ENCODE results near the gene VASN.

The VASN gene

DNA sequence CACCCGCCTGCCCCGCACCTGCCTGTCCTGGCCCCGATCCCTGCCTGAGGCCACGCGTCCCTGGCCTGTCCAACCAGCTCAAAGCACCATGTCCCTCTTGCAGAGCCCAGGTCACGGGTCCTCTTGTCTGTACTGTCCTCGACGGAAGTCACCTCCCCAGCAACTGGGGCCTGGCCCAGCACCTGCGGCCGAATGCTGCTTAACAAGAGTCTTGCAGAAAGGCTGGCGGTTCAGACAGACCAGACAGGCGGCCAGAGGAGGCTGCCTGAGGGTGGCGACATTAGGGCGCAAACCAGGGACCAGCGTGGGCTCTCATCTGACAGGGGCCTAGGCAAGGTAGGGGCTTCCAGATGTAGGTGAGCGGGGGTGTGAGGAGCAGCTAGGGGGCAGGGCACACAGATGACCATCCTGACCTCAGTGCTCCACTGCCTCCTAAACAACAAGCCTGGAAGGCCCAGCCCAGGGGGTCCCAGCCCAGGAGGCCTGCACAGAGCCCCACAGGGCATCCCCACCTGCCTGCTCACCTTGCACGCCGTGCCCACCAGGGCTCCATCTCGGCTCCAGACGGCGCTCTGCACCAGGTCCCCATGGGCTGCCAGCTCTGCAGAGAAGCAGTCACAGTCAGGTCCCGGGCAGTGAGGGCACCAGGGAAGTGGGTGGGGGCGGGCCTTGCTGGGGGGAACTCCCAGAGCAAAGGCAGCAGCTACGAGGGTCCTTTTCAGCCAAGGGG lies 33.5 kb downstream of the VASN start:
- DNase-seq = no peak

DNA sequence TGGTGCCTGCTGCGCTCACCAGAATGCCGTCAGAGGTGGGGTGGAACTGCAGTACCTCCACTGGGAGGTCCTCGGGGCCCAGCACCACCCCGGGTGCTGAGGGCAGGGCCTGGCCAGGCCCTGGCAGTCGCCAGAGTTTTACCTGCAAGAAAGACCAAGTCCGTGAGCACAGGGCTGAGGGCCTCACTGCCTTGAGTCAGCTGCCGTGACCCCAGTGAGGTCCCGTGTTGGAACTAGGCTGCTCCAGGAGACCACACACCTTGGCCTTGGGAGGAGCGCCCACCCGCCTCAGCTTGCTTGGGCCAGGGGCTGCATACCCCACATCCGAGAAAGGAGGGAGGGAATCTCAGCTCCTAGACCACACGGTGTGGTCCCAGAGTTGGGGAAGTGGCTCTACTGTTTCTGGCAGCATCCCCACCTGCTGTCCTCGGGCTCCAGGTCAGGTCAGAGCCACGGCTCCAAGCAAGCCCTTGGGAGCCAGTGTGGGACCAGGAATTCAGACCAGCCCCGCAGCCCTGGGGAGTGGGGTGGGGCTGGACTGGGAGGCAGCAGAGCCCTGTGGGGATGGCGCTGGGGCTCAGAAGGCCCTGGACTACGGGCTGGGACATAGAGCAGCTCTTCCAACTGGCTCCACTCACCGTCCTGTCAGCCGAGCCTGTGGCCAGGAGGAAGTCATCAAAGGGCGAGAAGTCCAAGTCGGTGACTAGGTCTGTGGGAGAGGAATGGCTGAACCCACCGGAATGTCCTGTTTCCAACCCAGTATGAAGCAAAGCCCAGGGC lies 36.1 kb downstream of the VASN start:
- no peak for DNase-seq

DNA sequence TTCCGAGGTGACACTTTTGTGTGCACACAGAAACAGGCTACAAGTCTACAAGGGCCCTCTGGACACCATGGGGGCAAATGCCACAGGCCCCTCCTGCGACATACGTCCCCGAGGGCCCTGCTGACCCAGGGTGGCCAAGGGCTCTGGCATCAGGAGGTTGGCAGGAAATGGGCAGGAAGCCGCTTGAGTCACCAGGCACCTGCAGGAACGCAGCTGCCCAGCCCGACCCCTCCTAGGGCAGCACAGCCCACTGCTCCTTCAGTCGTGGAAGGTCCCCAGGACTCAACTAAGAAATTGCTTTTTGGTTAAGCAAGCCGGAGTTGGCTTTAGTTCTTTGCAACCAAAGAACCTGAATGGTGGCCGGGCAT lies 36.7 kb downstream of the VASN start:
- DNase-seq = no peak

DNA sequence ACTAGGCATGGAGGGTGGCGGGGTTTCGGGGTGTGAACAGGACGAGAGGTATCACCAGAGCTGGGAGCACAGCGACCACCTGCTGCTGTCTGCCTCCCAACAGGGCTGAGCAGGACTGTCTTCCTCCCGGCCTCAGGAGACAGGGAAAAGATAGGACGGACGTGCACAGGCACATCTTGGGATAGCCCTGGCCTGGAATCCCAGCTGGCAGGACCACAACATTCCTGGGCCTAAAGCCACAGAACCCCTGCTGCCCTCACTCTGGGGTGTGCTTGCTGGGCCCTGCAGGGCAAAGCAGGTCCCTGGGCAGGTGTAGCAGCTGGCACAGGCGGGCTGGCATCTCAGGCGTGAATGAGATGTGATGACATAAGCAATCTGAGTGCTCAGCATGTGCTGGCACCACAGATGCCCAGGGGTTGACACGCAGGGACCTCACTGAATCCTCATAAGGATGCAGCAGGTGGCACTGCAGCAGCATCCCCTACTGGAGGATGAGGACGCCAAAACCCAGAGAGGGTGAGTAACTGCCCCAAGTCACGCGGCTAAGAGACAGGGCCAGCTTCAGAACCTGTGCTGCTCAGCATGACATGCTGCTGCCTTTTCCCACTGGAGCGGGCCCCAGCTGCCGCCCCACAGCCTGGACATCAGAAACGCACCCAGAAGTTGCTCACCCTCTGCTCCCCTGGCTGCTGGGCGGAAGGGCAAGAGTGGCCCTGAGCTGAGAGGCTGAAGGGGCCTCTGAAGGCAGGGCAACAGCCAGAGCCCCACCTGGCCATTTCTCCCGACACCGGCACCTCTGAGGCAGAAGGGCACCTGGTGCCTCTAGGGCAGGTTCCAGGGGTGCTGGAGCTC lies 37.7 kb downstream of the VASN start:
- no peak for DNase-seq

DNA sequence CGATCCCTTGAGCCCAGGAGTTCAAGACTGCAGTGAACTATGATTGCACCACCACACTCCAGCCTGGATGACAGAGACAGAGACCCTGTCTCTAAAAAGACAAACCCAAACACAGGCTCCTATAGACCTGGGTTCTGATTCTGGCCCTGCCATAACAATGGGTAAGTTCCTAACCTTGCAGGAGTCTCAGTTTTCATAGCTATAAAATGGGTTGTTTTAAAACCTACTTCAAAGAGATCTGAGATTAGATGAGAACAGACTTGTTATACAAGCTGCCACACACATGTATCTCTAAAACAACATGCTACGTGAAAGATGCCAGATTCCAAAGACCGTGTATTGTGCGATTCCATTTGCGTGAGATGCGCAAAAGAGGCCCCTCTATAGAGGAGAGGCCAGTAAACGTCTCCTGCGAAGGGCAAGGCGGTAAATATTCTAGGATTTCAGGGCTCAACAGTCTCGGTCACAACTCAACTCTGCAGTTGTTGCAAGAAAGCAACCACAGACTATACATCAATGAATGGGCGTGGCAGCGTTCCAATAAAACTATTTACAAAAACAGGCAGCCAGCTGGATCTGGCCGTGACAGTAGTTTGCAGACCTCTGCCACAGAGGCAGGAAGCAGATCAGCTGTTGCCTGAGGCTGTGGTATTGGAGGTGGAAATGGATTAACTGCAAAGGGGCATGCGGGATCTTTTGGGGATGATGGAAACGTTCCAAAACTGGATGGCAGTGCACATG lies 38.9 kb downstream of the VASN start:
- DNase-seq = no peak

DNA sequence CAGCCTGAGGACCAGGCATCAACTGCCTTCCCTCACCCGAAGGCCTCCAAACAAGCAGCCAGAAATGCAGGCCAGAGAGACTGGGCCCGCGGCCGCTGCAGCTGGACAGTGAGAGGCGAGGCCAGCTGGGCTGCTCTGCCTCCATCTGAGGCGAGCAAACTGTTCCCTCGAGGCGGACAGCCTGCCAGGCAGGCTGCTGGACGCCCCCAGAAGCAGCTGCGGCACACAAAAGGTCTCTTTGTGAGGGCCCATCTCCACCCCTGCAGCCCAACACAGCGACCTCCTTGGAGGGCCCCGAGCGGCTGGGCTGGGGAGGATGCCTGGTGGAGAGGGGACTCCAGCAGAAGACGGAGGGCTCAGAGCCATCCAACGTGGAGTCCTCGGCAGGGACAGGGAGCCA lies 40.0 kb downstream of the VASN start:
- DNase-seq = no peak

DNA sequence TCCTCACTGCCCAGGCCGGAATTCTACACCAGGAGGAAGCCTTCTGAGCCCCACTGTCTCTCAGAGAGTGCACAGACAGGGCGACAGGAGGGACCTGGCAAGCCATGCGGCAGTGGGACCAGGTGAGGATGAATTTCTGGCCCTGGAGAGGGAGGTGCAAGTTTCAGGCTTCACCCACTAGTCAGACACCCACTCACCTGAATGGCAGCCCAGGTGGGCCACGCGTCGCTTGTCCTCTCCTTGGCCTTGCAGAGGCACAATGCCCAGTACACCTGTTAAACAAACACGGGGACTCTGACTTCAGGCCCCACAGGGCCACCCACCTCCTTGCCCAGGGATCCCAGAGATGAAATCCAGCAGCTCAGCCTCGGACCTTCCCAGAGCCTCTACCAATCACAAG lies 40.5 kb downstream of the VASN start:
- DNase-seq = no peak

DNA sequence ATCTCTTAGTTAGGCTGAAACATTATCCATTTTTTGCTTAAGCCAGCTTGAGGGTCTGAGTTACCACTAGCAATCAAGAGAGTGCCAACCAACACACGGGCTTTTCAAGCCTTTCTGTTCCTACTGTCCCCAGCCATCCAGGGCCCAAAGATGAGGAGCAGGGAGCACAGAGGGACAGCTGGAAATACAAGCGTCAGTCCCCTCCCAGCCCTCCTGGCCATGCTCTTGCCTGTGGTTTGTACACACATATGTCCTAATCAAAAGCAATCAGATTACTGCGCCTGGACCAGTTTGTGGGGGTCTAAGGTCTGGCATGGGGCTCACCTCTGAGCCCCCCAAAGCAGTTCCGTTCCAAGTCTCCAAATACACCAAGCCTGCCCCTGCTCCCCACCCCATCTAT lies 41.2 kb downstream of the VASN start:
- no peak for DNase-seq

DNA sequence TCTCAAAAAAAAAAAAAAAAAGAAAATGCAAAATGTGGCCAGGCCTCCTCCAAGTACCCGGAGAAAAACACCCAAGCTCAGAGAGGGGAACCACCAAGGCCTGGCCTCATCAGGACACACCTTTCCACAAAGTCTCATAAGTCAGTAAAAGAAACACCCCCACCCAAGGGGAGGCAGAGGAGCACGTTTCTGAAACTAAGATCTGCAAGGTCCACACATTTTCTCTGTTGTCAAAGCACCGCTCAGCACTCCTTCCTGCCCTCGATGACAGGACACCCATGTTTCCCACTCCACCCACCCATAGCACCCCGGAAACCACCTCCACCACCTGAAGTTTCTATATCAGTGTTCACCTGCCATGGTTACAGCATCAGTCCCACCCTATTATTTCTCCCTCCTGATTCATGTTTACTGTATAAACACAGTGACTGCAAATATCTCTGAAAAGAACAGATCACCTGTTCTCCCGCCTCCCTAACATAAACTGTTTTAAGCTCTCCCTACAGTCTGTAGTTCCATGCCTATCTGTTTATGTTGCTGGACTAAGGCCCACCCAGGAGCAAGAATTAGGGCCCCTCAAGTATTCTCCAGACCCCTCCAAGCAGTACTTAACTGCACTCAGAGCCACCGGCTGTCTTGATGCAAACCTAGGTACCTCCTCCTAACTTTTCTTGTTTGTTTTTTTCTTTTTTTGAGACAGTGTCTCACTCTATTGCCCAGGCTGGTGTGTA lies 42.7 kb downstream of the VASN start:
- DNase-seq = peak; percentile 81 to 87

DNA sequence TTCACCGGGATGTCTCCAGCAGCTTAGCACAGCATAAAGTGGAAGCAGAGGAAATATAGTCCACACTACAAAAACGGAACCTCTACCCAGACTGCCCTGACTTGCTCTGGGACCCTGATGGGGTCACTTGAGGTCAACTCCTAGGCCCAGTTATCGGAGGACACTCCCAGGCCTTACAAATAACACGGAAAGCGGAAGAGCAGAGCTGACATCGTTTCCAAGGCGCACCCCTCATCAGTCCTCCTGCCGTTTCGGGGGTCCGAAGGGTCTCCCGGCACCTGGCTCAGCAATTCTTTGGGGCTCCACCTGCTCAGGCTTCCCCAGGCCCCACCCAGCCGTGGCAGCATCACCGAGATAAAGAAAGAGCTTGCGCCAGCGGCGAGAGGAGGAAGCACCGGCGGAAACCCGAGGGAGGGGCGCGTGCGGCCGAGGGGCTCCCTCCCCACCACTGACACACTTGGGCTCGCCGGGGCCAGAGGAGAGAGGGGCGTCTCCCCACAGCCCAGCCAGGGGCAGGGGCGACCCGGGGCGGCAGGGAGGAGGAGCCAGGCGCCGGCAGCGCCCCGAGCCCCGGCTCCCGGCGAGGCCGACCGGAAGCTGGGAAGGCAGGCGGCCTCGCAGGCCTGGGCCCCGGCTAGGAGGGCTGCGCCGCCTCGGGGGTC lies 44.0 kb downstream of the VASN start:
- DNase-seq = peak; percentile 64 to 68

DNA sequence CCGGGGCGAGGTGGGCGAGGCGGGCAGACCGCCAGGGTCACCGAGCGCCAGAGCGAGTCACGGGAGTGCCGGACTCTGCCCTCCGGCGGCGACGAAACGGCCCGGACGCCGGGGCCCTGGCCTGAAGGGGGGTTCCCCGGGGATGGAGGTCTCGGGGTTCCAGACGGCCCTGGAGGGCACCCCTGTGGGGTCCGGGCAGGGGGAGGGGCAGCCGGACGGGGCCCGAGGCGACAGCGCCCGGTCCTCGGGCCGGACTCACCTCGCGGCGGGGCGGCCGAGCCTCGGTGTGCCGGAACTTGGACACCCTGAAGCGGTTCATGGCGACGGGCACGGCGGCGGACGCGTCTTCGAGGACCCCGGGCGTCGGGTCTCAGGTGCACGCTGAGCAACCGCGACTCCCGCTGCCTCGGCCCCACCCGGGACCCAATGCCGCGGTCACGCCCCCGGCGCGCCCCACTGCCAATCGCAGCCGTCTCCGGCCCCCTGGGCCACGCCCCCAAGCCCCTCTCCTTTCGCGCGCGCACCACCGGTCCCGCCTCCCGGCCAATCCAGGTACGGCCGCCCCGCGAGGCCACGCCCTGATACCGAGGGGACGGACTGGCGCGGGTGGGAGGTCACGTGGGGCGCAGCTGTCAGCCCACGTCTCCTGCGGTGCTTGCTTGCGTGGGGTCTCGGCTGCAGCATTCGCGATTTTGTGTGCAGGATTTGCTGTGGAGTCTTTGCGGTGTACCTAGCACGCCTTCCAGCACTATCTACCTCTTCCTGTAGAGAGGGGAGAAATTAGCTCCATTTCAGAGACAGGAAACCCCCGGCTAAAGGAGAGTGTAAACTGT lies 44.8 kb downstream of the VASN start, which contains the start of gene CORO7:
CORO7 (minus strand) TSS at position 397 of the 833 bp plus-strand sequence; CDS start at position 319, 78 bp downstream.
- DNase-seq = peak; percentile 99

DNA sequence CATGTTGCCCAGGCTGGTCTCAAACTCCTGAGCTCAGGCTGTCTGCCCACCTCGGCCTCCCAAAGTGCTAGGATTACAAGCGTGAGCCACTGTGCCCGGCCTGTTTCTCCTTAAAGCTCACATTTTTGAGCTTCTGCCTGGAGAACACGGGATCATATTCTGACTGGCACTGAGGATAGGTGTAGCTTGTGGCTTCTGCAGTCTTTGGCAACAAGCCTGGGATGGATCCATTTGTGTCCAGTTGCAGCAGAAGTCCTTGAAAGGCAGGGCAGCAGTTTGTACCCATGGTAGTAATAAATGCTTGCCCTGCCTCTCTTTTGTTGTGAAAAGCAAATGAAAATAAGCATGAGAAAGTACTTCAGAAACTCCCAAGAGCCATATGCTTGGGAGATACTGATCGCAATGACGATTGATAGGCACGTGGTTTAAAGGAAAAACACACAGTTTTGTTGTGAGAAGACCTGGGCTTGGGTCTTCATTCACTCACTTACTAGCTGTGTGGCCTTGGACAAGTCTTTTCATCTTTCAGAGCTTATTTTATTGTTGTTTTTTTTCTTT lies 47.8 kb downstream of the VASN start:
- no peak for DNase-seq

DNA sequence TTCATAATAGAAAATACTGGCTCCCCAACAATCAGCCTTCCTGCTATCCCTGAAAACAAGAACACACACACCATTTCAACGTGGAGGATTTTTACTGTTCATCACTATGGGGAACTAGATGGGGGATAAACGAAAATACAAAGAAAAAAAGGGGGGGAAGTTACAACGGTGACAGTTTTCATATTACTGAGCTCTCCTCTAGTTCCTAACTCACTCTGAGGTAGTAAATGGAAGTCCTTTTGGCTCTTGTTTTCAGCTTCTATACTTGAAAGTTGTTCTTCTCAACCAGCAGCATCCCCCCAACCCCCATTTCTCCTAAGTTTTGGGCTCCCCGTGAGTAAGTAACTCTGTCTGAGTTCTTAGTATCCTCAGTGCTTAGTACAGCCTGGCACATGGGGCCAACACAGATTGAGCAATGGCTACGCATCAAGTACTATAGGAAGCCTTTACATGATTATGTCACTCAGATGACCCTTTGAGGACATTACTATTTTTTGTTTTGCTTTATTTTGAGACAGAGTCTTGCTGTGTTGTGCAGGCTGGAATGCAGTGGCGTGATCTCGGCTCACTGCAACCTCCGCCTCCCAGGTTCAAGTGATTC lies 49.0 kb downstream of the VASN start:
- no peak for DNase-seq

DNA sequence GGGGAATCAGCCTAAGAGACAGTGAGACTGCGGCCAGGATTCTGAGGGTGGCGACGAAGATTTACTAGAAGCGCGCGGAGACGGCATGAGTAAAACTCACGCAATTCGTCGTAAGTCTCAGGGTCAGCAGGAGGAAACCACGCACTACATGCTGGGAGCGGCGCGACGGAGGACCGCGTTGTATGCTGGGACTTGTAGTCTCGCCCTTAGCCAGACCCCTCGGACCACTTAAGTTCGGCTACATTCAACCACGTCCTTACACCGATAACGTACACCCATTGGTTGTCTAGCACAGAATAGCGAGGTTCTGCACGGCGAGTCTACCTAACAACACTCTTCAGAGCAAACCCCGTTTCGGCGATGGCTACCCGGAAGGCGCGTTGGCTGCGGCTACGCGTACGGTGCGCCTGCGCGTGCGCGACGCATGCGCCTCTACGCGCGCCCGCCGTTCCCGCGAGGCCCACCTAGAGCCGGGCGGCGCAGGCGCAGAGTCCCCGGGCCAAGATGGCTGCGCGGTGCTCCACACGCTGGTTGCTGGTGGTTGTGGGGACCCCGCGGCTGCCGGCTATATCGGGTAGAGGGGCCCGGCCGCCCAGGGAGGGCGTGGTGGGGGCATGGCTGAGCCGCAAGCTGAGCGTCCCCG lies 53.9 kb downstream of the VASN start, which contains the start of gene DNAJA3:
DNAJA3 (plus strand) TSS at position 491 of the 643 bp plus-strand sequence; CDS start at position 505, 14 bp downstream.
- peak; percentile 88 to 91 for DNase-seq

DNA sequence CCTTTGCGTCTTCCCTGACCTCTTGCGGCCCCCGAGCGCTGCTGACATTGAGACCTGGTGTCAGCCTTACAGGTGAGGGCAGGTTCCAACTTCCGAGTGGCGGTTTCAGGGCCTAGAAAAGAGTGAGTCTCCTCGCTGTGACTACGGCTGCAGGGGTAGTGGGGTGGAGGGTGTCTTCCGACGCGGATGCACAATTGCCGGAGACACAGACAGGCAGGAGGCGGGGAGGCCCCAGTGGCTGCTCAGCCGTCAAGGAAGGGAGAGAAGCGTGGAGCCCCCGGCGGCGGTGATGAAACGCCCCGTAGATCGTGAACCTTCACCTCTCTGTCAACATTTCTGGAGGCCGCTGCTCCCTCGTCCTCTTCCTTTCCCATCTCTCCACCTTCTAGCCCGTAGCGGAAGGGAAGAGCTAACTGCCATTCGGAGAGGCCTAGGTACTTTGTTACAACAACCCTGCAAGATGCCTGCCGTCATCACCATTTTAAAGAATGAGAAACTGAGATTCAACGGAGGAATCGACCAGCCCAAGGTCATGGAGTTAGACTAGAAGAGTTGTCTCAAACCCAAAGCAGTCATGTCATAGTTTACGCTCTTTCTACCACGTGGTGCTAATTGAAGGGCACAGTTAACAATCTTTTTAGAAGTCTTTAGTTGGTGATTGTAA lies 54.5 kb downstream of the VASN start:
- no peak for DNase-seq

DNA sequence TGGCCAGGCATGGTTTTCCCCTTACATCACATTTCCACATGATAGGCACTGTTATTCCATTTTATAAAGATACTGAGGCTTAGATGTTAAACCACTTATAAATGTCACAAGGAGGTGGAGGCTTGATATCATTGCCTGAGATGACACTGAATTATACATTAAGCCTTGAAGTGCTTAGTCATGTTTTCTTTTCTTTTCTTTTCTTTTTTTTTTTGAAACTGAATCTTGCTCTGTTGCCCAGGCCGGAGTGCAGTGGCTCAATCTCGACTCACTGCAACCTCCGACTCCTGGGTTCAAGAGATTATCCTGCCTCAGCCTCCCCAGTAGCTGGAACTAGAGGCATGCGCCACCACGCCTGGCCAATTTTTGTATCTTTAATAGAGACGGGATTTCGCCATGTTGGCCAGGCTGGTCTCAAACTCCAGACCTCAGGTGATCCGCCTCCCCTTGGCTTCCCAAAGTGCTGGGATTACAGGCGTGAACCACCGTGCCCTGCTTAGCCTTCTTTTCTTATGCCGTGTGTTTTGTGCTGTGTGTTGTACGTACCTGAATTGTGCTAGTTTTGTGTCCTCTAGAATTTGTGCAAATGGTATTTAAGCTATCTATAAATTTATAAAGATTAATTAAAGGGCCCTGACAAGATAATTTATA lies 55.2 kb downstream of the VASN start:
- no peak for DNase-seq

DNA sequence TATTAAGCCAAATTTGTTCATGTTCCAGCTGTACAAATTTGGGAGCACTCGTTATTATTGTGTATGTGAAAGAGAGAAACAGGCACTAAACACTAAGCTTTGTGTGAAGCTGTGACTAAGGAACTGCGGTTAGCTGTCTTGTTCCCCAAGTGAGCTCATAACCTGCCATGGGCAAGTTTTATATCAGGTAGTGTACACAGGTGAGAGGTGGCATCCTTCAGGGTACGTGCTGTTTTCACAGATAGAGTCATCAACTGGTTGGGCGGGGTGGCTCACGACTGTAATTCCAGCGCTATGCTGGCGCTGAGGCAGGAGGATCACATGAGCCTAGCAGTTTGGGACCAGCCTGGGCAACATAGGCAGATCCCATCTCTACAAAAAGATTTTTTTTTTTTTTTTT lies 56.9 kb downstream of the VASN start:
- no peak for DNase-seq

DNA sequence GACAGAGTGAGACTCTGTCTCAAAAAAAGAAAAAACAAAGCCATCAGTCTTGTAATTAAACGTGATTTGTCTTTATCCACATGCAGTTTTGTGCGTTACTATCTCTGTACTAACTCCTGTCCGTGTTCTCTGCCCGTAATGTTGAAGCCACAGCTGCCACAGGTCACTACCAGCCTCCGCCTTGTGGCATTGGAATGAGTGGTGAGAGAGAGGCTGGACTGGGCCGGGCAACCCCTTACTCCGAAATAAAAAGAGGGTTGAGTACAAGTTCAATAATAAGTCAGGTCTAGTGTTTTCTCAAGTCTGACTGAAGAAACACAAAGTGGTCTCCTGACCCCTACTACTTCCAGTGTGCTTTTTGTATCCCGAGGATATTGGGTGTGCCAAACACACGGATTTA lies 59.4 kb downstream of the VASN start:
- DNase-seq = no peak

Measured in activated CD4-positive, alpha-beta T cell treated with anti-CD3 and anti-CD28 coated beads, Interleukin-2, amount 50 U/mL, for 48 hours (primary cell).